ENCODE results near the gene CYP46A1. TPM values are rescaled to one million over a fixed set of nuclear protein-coding genes. Genes with fewer than 3 reads are reported as not detected.
A peak's percentile ranks its signal among the peaks of the same experiment; 100 is the strongest.

Gene CYP46A1
- total RNA-seq, 1 experiment from 2014 or later: 0.59 TPM

DNA sequence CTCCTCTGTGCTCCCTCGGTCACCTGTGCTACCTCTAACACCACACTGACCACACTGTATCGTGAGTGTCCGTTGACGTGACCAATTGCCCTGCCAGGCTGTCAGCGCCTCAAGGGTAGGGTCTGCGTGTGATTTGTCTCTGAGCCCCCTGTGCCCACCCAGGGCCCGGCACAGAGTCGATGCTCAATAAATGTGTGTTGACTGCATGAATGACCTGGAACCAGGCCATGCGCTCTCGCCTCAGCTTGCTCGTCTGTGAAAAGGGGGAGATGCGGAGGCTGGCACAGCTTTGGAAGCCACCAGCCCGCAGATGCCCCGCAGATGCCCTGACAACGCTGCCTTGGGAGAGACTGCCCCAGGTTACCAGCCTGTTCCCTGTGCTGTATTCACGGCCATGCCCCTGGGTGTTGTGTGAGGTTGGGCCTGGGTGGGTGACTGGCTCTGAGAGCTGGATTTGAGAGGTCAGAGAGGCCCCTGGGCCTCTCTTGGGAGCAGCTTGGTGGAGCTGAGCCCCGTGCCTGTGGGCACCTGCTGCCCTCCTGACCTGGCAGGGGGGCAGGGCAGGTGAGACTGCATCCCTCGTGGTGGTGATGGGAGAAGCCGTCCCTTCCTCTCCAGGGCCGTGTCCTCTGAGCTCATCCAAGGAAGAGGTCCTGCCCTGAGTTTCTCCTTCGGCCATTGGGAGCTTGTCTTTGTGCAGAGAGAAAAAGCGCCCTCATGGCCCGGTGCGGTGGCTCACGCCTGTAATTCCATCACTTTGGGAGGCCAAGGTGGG is 43.2 kb downstream of the CYP46A1 start:
- Histone ChIP-seq H3K79me1 (ENCODE audit: insufficient read depth, low read depth, low read length, poor library complexity, severe bottlenecking) (no peaks in the 10 kb centered on the region), H3K4me1 (ENCODE audit: insufficient read depth, low read length) (no peaks in the 10 kb centered on the region), H2AFZ (ENCODE audit: low read length) (no peak overlapping the region), H3K14ac (ENCODE audit: insufficient read depth, low read length) (no peak overlapping the region), H4K91ac (ENCODE audit: insufficient read length, low read depth, low read length) (no peak overlapping the region), H3K56ac (ENCODE audit: insufficient read length, low read depth, low read length) (no peak overlapping the region), H2BK12ac (ENCODE audit: insufficient read length, low read depth, low read length) (no peak overlapping the region), H2BK20ac (ENCODE audit: low read depth, low read length, poor library complexity, severe bottlenecking) (no peak overlapping the region), H3K9ac (ENCODE audit: extremely low read depth, insufficient read length, low read length) (no peak overlapping the region), H3K27me3 (ENCODE audit: insufficient read depth, low read length) (no peaks in the 10 kb centered on the region), H2BK15ac (ENCODE audit: low read depth, low read length) (no peak overlapping the region), H3K4me2 (ENCODE audit: insufficient read depth, insufficient read length, low read length) (no peak overlapping the region), H3K4ac (ENCODE audit: low read depth, low read length) (no peak overlapping the region), H2BK120ac (ENCODE audit: low read depth, low read length, poor library complexity, severe bottlenecking) (no peak overlapping the region), H3K23me2 (ENCODE audit: insufficient read length, low read depth, low read length, poor library complexity, severe bottlenecking) (peaks cover 4% of the 10 kb centered on the region), H3K18ac (ENCODE audit: insufficient read length, low read depth, low read length) (no peak overlapping the region), H4K5ac (ENCODE audit: insufficient read length, low read depth, low read length) (no peak overlapping the region), H2BK5ac (ENCODE audit: insufficient read length, low read length) (no peak overlapping the region), H3K27ac (ENCODE audit: insufficient read length, low read depth, low read length) (no peak overlapping the region), H3K79me2 (ENCODE audit: insufficient read depth, low read length) (no peaks in the 10 kb centered on the region), H2AK5ac (ENCODE audit: insufficient read length, low read length) (no peak overlapping the region), H3T11ph (ENCODE audit: low read length) (no peak overlapping the region), H3K9me3 (ENCODE audit: control insufficient read depth, low read depth, low read length) (no peaks in the 10 kb centered on the region), H4K8ac (replicated peaks; ENCODE audit: insufficient read length, low read depth, low read length) (no peak overlapping the region), H3K23ac (ENCODE audit: insufficient read length, low read depth, low read length) (no peak overlapping the region), H4K20me1 (ENCODE audit: control insufficient read depth, insufficient read depth, insufficient read length) (no peaks in the 10 kb centered on the region)
- H3K9me3 Mint-ChIP-seq: no peaks in the 10 kb centered on the region; a peak in 1 of 5 replicates
- H3K4me1 Mint-ChIP-seq: peaks cover 6 to 28% of the 10 kb centered on the region in 2 experiments
- DNase-seq: peak; percentile 20
- H3K4me3 Mint-ChIP-seq: no peak overlapping the region; a peak in 1 of 5 replicates
- H3K36me3 Mint-ChIP-seq (ENCODE audit: insufficient read depth in 1 of 3, low read depth in 3 of 3): no peaks in the 10 kb centered on the region
- TF ChIP-seq, protein P1, sequence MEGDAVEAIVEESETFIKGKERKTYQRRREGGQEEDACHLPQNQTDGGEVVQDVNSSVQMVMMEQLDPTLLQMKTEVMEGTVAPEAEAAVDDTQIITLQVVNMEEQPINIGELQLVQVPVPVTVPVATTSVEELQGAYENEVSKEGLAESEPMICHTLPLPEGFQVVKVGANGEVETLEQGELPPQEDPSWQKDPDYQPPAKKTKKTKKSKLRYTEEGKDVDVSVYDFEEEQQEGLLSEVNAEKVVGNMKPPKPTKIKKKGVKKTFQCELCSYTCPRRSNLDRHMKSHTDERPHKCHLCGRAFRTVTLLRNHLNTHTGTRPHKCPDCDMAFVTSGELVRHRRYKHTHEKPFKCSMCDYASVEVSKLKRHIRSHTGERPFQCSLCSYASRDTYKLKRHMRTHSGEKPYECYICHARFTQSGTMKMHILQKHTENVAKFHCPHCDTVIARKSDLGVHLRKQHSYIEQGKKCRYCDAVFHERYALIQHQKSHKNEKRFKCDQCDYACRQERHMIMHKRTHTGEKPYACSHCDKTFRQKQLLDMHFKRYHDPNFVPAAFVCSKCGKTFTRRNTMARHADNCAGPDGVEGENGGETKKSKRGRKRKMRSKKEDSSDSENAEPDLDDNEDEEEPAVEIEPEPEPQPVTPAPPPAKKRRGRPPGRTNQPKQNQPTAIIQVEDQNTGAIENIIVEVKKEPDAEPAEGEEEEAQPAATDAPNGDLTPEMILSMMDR (conservative IDR thresholded peaks at IDR 0.05): no peak
- no peak overlapping the region for H3K27ac Mint-ChIP-seq
- peaks cover 6% of the 10 kb centered on the region for H3K27me3 Mint-ChIP-seq (ENCODE audit: low read depth)
- WGBS (ENCODE audit: extremely low coverage, insufficient read length, low lambda C conversion rate): no CpG with 5 or more reads among the region's 25 CpGs

All from H9 (cell line).